ENCODE data around the gene SLC22A7.

SLC22A7 gene

GRCh38 chr6:43280234-43280633 lies 17.8 kb upstream of the SLC22A7 start:
- in situ Hi-C loops (cut with MboI; ENCODE audit: low sequenced_read_pairs) = no loop called here

GRCh38 chr6:43282060-43282459 lies 16.0 kb upstream of the SLC22A7 start:
- in situ Hi-C loops (cut with MboI; ENCODE audit: low sequenced_read_pairs) = no loop called here

DNA sequence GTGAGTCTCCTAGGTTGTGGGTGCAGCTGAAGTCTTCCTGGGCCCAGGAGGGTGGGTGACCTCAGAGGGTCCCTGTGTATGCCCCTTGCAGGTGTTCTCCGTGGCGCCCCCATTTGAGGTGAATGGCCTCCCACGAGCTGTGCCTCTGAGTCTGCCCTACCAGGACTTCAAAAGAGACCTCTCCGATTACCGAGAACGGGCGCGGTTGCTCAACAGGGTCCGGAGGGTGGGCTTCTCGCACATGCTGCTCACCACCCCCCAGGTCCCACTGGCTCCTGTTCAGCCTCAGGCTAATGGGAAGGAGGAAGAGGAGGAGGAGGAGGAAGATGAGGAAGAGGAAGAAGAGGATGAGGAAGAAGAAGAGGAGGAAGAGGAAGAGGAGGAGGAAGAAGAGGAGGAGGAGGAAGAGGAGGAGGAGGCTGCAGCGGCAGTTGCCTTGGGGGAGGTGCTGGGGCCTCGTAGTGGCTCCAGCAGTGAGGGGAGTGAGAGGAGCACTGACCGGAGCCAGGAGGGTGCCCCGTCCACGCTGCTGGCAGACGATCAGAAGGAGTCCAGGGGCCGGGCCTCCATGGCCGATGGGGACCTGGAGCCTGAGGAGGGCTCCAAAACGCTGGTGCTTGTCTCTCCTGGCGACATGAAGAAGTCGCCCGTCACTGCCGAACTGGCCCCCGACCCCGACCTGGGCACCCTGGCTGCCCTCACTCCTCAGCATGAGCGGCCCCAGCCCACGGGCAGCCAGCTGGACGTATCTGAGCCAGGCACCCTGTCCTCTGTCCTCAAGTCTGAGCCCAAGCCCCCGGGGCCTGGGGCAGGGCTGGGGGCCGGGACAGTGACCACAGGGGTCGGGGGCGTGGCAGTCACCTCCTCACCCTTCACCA lies 15.2 kb upstream of the SLC22A7 start:
- in situ Hi-C loops (cut with MboI; ENCODE audit: low sequenced_read_pairs) = no loop called here

DNA sequence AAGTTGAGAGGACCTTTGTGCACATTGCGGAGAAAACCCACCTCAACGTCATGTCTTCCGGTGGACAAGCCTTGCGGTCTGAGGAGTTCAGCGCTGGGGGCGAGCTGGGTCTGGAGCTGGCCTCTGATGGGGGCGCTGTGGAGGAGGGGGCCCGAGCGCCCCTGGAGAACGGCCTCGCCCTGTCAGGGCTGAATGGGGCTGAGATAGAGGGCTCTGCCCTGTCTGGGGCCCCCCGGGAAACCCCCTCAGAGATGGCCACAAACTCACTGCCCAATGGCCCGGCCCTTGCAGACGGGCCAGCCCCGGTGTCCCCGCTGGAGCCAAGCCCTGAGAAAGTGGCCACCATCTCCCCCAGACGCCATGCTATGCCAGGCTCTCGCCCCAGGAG lies 14.6 kb upstream of the SLC22A7 start:
- in situ Hi-C loops (cut with MboI; ENCODE audit: low sequenced_read_pairs) = no loop called here

DNA sequence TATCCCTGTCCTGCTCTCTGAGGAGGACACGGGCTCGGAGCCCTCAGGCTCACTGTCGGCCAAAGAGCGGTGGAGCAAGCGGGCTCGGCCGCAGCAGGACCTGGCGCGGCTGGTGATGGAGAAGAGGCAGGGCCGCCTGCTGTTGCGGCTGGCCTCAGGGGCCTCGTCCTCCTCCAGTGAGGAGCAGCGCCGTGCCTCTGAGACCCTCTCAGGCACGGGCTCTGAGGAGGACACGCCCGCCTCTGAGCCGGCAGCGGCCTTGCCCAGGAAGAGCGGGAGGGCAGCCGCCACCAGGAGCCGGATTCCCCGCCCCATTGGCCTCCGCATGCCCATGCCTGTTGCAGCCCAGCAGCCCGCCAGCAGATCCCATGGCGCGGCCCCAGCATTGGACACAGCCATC lies 14.2 kb upstream of the SLC22A7 start:
- in situ Hi-C loops (cut with MboI; ENCODE audit: low sequenced_read_pairs) = no loop called here

DNA sequence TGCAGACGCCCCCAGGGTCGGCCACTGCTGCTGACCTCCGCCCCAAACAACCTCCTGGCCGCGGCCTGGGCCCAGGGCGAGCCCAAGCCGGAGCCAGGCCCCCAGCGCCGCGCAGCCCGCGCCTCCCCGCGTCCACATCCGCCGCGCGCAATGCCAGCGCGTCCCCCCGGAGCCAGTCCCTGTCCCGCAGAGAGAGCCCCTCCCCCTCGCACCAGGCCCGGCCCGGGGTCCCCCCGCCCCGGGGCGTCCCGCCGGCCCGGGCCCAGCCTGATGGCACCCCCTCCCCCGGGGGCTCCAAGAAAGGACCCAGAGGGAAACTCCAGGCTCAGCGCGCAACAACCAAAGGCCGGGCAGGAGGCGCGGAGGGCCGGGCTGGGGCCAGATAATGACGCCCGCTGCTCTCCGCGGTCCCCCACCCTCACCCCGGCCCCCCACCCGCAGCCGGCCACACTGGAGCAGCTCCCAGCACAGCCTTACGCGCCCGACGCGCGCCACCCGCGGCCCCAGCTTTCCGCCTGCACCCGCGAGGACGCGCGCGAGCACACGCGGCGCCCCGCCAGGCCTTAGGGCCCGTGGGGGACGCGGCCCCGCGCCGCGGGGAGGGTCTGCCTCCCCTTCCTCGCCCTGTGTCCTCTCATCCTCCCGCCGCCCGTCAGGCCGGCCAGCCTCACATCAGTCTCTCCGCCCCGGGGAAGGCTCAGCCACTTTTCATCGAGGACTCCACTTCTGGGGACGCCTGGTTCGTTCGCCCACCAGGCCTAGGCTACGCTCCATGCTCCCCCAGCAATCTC lies 12.9 kb upstream of the SLC22A7 start:
- in situ Hi-C loops (cut with MboI; ENCODE audit: low sequenced_read_pairs) = no loop called here

DNA sequence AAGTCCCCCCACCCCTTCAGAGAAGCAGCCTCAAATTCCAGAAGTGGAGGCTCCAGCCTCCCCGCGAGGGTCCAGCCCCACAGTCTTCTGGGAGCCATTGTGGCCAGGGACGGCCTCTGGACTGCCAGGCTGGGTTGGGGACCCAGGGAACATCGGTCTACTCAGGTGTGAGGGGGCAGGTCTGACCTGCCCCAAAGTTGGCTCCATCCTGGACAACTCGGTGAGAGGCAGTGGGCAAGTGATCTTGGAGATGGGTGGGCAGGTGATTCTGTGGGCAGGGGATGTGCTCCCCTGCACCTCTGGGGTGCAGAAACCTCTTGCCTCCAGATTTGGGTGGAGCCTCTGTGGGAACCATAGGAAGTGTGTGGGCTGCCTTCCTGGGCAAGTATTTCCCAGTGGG lies 12.2 kb upstream of the SLC22A7 start:
- in situ Hi-C loops (cut with MboI; ENCODE audit: low sequenced_read_pairs) = no loop called here

DNA sequence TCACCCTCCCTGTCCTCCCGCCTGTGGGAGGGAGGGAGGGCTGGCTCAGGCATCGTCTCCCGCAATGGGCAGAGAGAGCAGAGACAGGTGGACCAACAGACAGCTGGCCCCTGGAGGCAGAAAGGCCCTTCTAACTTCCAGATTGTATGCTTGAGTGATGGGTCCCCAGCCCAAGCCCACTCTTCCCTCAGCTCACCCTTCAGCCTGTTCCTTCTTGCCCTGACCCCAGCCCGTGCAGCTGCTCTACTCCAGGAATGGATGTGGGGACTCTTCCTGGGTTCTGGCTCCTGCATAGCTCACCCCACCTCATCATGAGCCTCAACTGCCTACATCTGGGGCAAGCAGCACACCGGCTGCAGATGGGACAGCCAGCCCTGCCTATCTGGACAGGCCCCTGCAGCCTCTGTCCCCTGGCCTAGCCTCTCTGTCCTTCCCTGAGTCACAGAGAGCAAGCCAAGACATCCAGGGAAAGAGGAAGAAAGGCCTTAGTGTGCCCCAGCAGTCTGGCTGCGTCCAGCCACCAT lies 11.5 kb upstream of the SLC22A7 start:
- in situ Hi-C loops (cut with MboI; ENCODE audit: low sequenced_read_pairs) = no loop called here

DNA sequence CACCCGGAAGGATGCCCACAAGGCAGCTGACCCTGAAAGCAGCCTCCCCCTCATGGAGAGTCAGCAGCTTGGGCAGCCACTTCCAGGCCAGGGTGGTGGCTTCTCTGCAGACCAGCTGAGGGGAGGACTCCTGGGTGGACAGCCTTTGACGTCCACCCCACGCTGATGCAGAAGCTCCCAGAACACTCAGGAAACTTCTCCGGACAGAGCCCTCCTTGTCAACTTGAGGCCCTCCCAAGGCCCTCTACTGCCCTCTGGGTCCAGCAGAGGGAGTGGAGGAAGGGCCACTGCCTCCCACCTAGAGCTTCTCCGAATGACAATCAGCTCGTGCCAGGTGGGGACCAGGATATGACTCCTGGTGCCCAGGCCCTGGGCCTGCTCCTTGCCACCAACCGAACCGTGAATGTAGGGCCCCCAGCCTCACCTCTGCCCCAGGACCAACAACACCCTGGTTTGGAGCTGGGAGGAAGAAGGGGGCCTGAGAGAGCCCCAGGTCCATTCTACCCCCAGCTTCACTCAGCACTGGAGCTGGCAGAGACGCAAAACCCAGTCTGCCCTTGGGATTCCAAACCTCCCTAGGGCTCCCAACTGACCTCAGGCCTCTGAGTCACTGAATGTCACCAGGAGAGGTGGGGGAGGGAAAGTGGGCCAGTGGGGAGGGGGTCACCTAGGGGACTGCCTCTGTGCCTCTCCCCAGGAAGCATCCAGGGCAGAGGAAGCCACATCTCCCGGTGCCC lies 10.9 kb upstream of the SLC22A7 start:
- in situ Hi-C loops (cut with MboI; ENCODE audit: low sequenced_read_pairs) = no loop called here

DNA sequence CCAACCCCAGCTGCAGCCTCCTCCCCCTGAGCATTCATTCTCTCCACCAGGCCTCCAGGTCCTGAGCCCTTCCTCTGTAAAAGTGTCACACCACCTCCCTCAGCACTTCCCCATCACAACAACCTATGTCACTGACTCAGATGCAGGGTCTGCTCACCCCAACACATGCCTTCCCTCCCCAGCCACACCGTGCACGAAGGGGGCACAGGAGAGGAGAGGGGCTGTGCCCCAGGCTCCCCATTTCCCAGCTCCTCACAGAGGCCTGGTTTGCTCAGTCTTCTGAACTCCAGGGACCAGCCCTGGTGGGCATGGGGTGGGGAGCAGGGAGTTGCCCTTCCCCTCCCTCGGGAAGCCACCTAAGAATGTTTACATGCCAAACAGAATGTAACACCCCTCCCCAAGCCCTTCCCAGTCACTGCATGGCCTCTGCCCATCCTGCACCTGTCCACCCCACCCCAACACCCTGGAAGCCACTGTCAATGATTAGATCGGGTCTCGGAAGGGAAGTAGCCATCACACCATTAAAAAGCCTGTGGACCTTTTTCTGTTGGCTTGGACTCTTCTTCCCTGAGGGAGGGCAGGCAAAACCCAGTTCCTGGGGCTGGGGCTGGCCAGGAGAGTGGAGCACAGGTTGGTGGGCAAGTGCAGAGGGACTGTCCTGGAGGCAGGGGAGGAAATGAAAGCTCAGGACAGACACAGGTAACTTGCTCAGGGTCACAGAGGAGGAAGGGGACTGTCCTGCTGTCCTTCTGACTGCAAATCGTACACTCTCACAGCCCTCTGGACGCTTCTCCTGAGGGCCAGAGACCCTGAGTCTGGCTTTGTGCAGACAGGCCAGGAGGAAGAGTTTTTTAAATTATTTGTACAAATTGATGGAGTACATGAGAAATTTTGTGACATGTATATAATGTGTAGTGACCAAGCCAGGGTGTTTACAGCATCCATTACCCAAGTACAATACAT lies 10.1 kb upstream of the SLC22A7 start:
- in situ Hi-C loops (cut with MboI; ENCODE audit: low sequenced_read_pairs) = no loop called here

DNA sequence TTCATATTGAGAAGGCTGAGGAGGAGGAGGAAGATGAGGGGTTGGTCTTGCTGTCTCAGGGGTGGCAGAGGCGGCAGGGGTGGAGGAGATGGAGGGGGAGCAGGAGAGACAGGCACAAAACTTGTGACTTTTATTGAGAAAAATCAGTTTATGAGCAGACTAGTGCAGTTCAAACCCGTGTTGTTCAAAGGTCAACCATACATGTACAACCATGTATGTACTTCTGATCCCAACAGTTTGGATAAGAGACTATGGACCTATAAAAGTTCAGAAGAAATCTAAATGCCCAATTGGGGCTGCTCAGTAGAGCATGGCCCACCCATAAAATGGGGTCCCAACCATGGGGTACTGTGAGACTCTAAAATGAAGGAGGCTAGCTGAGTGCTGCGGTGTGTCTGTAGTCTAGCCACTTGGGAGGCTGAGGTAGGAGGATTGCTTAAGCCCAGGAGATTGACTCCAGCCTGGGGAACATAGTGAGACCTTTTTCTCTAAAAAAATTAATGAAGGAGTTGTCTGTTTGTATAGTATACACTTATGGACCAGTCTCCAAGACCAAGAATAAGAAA lies 7.6 kb upstream of the SLC22A7 start:
- in situ Hi-C loops (cut with MboI; ENCODE audit: low sequenced_read_pairs) = no loop called here

DNA sequence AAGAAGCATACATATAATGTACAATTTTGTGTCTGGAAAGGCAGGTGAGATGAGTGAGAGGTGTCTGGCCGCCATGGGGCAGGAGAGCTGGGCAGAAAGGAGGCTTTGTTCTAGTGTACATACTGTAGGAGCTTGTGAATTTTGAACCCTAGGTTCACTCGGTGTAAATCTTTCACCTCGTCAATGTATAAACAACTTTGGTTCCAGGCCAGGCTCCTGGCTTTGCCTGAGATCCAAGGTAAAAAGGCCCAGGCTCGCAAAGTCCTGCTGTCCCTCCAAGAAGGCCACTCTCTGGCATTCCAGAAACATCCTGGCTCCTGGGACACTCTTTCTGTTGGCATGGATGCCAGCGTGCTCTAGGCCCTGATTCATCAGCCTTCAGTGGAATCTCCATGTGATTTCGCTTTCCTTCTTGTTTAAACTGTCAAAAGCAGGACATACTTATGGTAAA lies 7.1 kb upstream of the SLC22A7 start:
- in situ Hi-C loops (cut with MboI; ENCODE audit: low sequenced_read_pairs) = no loop called here

- in situ Hi-C loops (cut with MboI; ENCODE audit: low sequenced_read_pairs) = no loop called here
These were observed 6.4 kb upstream of the SLC22A7 start for GRCh38 chr6:43291708-43292107.

- in situ Hi-C loops (cut with MboI; ENCODE audit: low sequenced_read_pairs) = no loop called here
These were observed 5.7 kb upstream of the SLC22A7 start for GRCh38 chr6:43292341-43292740.

GRCh38 chr6:43292763-43293318 lies 5.2 kb upstream of the SLC22A7 start:
- in situ Hi-C loops (cut with MboI; ENCODE audit: low sequenced_read_pairs) = no loop called here

DNA sequence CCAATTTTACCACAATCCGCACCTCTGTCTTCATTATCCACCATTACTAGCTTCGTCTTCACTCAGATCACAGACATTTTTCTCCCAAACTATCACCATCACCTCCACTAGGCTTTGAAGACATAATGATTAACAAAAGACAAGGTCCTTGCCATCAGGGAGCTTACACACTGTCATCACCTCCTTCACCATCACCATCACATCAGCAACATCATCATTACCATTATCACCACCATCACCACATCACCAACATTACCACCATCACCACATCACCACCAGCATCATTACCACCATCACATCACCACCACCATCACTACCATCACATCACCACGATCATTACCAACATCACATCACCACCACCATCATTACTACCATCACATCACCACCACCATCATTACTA lies 4.4 kb upstream of the SLC22A7 start:
- in situ Hi-C loops (cut with MboI; ENCODE audit: low sequenced_read_pairs) = no loop called here

DNA sequence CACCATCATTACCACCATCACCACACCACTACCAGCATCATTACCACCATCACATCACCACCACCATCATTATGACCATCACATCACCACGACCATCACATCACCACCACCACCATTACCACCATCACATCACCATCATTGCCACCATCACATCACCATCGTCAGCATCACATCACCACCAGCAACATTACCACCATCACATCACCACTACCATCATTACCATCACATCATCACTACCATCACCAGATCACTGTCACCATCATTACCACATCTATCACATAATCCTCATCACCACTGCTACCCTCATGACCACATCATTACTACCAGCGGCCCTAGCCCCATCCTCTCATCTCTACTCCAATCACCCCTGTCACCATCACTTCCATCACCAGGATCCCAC lies 3.5 kb upstream of the SLC22A7 start:
- in situ Hi-C loops (cut with MboI; ENCODE audit: low sequenced_read_pairs) = no loop called here

- in situ Hi-C loops (cut with MboI; ENCODE audit: low sequenced_read_pairs) = no loop called here
These were observed 2.6 kb upstream of the SLC22A7 start for GRCh38 chr6:43295456-43295855.

GRCh38 chr6:43296780-43297497 lies 1.1 kb upstream of the SLC22A7 start:
- in situ Hi-C loops (cut with MboI; ENCODE audit: low sequenced_read_pairs) = no loop called here

Measured in HL-60/S4 (cell line).